ENCODE measurements around the gene MCM10. TPM values are rescaled to one million over a fixed set of nuclear protein-coding genes. Genes with fewer than 3 reads are reported as not detected.
"Not testable (repeated sequence)": the region's sequence is repeated elsewhere in the genome, so short reads cannot be mapped to it uniquely, and the experiment has no call there.

The MCM10 gene
- total RNA-seq, 4 donors from 2014 or later = 1.3 to 15.7 (median 4.0) TPM

DNA sequence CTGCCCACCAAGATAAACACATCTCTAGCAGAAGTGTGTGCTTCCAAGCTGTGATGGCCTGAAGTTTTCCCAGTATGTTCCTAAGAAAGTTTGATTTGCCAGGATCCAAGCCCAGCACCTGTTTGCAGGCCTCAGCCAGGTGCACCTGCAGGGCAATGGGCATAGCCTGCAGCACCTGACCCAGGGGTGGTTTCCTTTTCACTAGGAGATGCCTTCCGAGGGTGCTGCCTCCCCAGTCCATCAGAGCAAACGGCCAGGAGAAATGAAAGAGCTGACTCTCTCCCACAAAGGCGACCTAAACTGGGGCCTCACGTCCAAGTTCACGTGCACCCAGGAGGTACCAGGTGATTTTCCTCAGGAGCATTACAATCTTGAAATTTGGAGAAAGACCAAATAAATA is 65.7 kb downstream of the MCM10 start:
- no peaks in the 10 kb centered on the region for H3K27me3 ChIP-seq
- H3K4me1 ChIP-seq = no peaks in the 10 kb centered on the region
- TF ChIP-seq, protein P1, sequence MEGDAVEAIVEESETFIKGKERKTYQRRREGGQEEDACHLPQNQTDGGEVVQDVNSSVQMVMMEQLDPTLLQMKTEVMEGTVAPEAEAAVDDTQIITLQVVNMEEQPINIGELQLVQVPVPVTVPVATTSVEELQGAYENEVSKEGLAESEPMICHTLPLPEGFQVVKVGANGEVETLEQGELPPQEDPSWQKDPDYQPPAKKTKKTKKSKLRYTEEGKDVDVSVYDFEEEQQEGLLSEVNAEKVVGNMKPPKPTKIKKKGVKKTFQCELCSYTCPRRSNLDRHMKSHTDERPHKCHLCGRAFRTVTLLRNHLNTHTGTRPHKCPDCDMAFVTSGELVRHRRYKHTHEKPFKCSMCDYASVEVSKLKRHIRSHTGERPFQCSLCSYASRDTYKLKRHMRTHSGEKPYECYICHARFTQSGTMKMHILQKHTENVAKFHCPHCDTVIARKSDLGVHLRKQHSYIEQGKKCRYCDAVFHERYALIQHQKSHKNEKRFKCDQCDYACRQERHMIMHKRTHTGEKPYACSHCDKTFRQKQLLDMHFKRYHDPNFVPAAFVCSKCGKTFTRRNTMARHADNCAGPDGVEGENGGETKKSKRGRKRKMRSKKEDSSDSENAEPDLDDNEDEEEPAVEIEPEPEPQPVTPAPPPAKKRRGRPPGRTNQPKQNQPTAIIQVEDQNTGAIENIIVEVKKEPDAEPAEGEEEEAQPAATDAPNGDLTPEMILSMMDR (IDR thresholded peaks at IDR 0.05) = no peak
- no peak for TF ChIP-seq POLR2A (IDR thresholded peaks at IDR 0.05)
- H3K27ac ChIP-seq = no peak overlapping the region
- no peak overlapping the region for H3K4me3 ChIP-seq
- DNase-seq = no peak
- H3K36me3 ChIP-seq = no peaks in the 10 kb centered on the region
- no peaks in the 10 kb centered on the region for H3K9me3 ChIP-seq

DNA sequence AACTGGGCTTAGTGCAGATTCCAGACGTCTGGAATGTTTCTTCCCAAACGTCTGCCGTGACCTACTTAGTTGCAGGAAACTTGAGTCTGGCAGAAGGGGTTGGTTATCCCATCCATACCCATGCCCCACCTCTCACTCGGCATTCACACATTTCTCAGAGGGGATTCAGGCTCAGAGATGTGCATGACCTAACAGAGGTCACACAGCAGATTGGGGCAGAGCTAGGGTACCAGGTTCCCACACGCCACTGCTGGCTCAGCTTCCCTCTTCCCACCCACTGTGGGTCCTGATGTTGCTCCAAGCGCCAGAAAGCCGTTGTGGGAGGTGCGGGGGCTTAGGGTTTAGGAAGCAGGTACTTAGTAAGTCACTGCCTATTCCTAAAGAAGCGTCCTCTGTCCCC is 69.8 kb downstream of the MCM10 start:
- TF ChIP-seq, protein P1 (IDR thresholded peaks at IDR 0.05) = no peak
- no peak for TF ChIP-seq POLR2A (IDR thresholded peaks at IDR 0.05)
- Histone ChIP-seq H3K27me3 (no peaks in the 10 kb centered on the region), H3K4me1 (no peaks in the 10 kb centered on the region), H3K36me3 (no peaks in the 10 kb centered on the region), H3K4me3 (no peak overlapping the region), H3K9me3 (no peaks in the 10 kb centered on the region), H3K27ac (no peak overlapping the region)
- peak in 1 of 3 donors; percentile 15 for DNase-seq

DNA sequence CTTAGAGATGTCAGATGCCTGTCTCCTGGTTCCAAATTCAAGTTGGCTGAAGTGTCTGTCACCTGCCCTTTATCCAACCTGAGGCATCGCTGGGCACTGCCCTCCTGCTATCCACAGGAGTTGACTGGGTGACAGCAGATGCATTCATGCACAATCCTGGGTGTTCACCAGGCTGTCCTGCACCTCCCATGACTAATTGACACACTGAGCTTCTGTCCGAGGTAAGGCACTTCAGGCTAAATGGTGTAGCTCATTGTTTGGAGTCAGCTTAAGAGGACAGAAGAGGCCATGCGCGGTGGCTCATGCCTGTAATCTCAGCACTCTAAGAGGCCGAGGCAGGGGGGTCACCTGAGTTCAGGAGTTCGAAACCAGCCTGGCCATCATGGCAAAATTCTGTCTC is 70.5 kb downstream of the MCM10 start:
- Histone ChIP-seq H3K4me3 (no peak overlapping the region), H3K27ac (no peak overlapping the region), H3K9me3 (no peaks in the 10 kb centered on the region), H3K4me1 (no peaks in the 10 kb centered on the region), H3K36me3 (no peaks in the 10 kb centered on the region), H3K27me3 (no peaks in the 10 kb centered on the region)
- peak in 1 of 3 donors; percentile 21 for DNase-seq
- TF ChIP-seq, protein P1 (IDR thresholded peaks at IDR 0.05) = no peak
- no peak for TF ChIP-seq POLR2A (IDR thresholded peaks at IDR 0.05)

DNA sequence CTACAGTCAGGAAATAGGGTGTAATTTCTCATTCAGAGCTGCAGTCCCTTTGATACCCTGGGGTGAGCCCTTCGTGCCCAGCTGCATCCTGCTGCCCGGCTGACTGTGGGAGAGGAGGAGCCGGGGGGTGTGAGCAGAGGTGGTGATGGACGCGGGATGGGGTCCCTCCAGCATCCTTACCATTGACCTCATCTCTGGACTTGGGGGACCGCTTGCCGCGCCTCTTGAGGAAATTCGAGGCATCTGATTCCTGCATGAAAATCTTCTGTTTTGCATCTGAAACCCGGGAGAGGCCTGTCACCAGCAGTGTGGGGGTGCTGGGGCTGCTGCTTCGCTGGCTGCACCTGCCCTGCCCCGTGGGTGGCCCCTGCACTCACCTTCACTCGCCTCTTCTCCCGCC is 72.0 kb downstream of the MCM10 start:
- no peaks in the 10 kb centered on the region for H3K9me3 ChIP-seq
- no peak overlapping the region for H3K4me3 ChIP-seq
- no peak overlapping the region for H3K27ac ChIP-seq
- no peak for TF ChIP-seq POLR2A (IDR thresholded peaks at IDR 0.05)
- TF ChIP-seq, protein P1 (IDR thresholded peaks at IDR 0.05) = no peak
- peak in 1 of 3 donors; percentile 24 for DNase-seq
- H3K27me3 ChIP-seq = no peaks in the 10 kb centered on the region
- H3K36me3 ChIP-seq = no peaks in the 10 kb centered on the region
- no peaks in the 10 kb centered on the region for H3K4me1 ChIP-seq

DNA sequence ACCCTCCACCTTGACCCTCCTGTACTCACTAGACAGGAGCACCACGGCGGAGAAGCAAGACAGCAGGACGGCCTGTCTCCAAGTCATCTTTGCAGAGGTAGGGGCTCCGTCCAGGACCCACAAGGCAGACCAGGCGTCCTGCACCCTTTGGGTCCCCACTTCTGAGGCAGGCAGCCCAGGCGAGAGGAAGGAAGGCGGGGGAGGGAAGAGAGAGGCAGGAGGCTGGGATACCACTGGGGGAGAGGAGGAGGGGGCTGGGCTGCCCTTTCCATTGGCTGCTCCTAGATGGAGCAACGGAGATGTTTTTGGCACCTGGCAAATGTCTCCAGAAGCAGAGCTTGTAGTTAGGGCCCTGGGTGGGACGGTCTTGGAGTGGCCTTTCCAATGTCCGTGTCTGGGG is 72.8 kb downstream of the MCM10 start, which contains the start of gene UCMA:
Gene UCMA, minus strand, starts transcription at position 203 of the 400 bp plus-strand sequence. Its CDS starts 116 bp downstream, at position 87.
- TF ChIP-seq POLR2A (IDR thresholded peaks at IDR 0.05) = no peak
- TF ChIP-seq, protein P1 (IDR thresholded peaks at IDR 0.05) = no peak
- Histone ChIP-seq H3K27ac (no peak within 1 kb of the TSS), H3K9me3 (no peaks in the 10 kb centered on the region), H3K4me1 (no peaks in the 10 kb centered on the region), H3K4me3 (no peak within 1 kb of the TSS), H3K36me3 (no peaks in the 10 kb centered on the region), H3K27me3 (no peaks in the 10 kb centered on the region)
- DNase-seq = peak in 1 of 3 donors; percentile 27

DNA sequence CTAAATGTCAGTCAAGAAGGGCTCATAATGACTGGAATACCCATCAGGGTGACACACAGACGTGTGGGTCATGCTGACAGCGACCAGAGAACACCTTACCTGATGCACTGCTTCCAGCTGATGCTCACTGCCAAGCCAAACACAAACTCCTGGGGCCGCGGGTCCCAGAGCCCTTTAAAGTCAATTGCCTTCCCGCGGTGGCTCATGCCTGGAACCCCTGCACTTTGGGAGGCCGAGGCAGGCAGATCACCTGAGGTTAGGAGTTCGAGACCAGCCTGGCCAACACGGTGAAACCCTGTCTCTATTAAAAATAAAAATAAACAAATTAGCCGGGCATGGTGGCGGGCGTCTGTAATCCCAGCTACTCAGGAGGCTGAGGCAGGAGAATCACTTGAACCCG is 73.4 kb downstream of the MCM10 start:
- H3K4me3 ChIP-seq, H3K27ac ChIP-seq, H3K9me3 ChIP-seq, H3K4me1 ChIP-seq, H3K36me3 ChIP-seq, H3K27me3 ChIP-seq: not testable (repeated sequence)
- peak in 1 of 3 donors; percentile 34 for DNase-seq
